Measurements from ENCODE around the gene CCDC136.

CCDC136 gene

DNA sequence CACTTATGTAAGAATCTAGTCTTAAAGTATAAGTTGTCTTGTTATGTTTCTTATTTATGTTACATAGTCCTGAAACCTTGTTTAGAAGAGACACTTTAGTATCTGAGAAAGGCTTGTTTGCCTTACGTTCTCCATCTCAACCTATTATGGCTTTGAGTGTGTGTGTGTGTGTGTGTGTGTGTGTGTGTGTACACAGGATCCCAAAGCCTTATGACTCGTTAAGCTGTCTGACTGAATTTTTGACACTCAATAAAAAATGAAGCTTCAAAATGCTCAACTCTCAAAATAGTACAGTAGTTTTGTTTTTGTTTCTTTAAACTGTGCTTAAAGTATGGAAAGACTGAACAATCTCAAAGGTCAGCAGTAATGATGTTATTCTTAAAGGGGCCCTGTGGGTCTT lies 34.6 kb upstream of the CCDC136 start:
- H3K9ac ChIP-seq (ENCODE audit: low read length) = no peak overlapping the region
- no peak overlapping the region for H3K4me3 ChIP-seq (ENCODE audit: low read depth, low read length, poor library complexity, severe bottlenecking)
- no peaks in the 10 kb centered on the region for H3K9me3 ChIP-seq (ENCODE audit: low read length)
- H3K4me2 ChIP-seq (ENCODE audit: low read length) = no peak overlapping the region
- H3K79me2 ChIP-seq (ENCODE audit: insufficient read depth, low read length) = no peaks in the 10 kb centered on the region
- peaks cover 98% of the 10 kb centered on the region for H3K36me3 ChIP-seq (ENCODE audit: insufficient read depth, low read length)
- no peaks in the 10 kb centered on the region for H4K20me1 ChIP-seq (ENCODE audit: insufficient read depth, low read length)
- no peak for TF ChIP-seq EZH2 (IDR thresholded peaks at IDR 0.05; ENCODE audit: borderline replicate concordance, low read length)
- TF ChIP-seq, protein P1, sequence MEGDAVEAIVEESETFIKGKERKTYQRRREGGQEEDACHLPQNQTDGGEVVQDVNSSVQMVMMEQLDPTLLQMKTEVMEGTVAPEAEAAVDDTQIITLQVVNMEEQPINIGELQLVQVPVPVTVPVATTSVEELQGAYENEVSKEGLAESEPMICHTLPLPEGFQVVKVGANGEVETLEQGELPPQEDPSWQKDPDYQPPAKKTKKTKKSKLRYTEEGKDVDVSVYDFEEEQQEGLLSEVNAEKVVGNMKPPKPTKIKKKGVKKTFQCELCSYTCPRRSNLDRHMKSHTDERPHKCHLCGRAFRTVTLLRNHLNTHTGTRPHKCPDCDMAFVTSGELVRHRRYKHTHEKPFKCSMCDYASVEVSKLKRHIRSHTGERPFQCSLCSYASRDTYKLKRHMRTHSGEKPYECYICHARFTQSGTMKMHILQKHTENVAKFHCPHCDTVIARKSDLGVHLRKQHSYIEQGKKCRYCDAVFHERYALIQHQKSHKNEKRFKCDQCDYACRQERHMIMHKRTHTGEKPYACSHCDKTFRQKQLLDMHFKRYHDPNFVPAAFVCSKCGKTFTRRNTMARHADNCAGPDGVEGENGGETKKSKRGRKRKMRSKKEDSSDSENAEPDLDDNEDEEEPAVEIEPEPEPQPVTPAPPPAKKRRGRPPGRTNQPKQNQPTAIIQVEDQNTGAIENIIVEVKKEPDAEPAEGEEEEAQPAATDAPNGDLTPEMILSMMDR (IDR thresholded peaks at IDR 0.05; ENCODE audit: low read length) = no peak
- H3F3A ChIP-seq (ENCODE audit: insufficient read depth, low read length) = no peaks in the 10 kb centered on the region
- no peaks in the 10 kb centered on the region for H3K9me2 ChIP-seq (ENCODE audit: low read depth, low read length)
- H3K4me1 ChIP-seq (ENCODE audit: insufficient read depth, low read length, severe bottlenecking) = no peaks in the 10 kb centered on the region
- H3K27ac ChIP-seq (ENCODE audit: low read depth, low read length, poor library complexity, severe bottlenecking) = no peak overlapping the region
- H2AFZ ChIP-seq (ENCODE audit: low read length) = no peak overlapping the region
- H3K27me3 ChIP-seq (ENCODE audit: insufficient read depth, low read length) = no peaks in the 10 kb centered on the region

DNA sequence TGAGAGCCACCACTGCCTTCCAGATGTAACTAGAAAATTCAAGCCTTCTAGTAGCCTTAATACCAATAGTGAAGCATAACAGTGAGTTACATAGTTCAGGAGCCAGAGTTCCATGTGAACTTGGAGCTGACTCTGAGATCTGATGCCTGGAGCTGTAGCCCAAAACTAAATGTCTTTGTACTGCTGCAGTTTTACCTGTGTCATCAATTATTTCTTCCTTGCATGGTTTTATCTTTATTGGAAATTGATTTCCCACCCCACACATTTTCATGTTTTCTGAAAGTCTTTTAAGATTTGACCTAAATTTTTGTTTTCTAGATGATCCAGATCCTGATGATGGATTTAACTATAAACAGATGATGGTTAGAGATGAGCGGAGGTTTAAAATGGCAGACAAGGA lies 33.2 kb upstream of the CCDC136 start:
- H3K36me3 ChIP-seq (ENCODE audit: insufficient read depth, low read length) = peaks cover 95% of the 10 kb centered on the region
- no peak overlapping the region for H3K27ac ChIP-seq (ENCODE audit: low read depth, low read length, poor library complexity, severe bottlenecking)
- no peaks in the 10 kb centered on the region for H3K9me3 ChIP-seq (ENCODE audit: low read length)
- H4K20me1 ChIP-seq (ENCODE audit: insufficient read depth, low read length) = no peaks in the 10 kb centered on the region
- no peaks in the 10 kb centered on the region for H3F3A ChIP-seq (ENCODE audit: insufficient read depth, low read length)
- H3K79me2 ChIP-seq (ENCODE audit: insufficient read depth, low read length) = no peaks in the 10 kb centered on the region
- H3K9me2 ChIP-seq (ENCODE audit: low read depth, low read length) = no peaks in the 10 kb centered on the region
- H3K4me2 ChIP-seq (ENCODE audit: low read length) = no peak overlapping the region
- H3K4me1 ChIP-seq (ENCODE audit: insufficient read depth, low read length, severe bottlenecking) = no peaks in the 10 kb centered on the region
- TF ChIP-seq EZH2 (IDR thresholded peaks at IDR 0.05; ENCODE audit: borderline replicate concordance, low read length) = no peak
- TF ChIP-seq, protein P1 (IDR thresholded peaks at IDR 0.05; ENCODE audit: low read length) = no peak
- no peak overlapping the region for H2AFZ ChIP-seq (ENCODE audit: low read length)
- H3K27me3 ChIP-seq (ENCODE audit: insufficient read depth, low read length) = no peaks in the 10 kb centered on the region
- no peak overlapping the region for H3K4me3 ChIP-seq (ENCODE audit: low read depth, low read length, poor library complexity, severe bottlenecking)
- H3K9ac ChIP-seq (ENCODE audit: low read length) = no peak overlapping the region

DNA sequence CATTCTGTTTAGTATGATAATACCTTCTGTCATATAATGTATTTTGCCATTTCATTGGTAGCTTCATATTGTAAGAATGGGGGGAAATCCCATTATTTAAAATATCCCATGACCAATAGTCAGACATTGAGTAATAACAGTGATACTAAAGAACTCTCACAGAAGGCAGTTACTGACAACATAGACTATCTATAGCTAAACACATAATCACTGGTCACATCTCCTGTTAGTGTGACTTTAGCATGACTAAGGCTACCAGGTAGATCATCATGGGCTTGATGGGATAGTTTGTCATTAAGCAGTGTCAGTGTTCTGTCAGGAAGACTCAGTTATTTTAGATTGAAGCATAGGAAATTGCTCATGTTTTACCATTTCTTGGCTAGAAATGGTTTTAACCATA lies 32.5 kb upstream of the CCDC136 start:
- Histone ChIP-seq H3K36me3 (ENCODE audit: insufficient read depth, low read length) (peaks cover 95% of the 10 kb centered on the region), H3K4me3 (ENCODE audit: low read depth, low read length, poor library complexity, severe bottlenecking) (no peak overlapping the region), H3K4me1 (ENCODE audit: insufficient read depth, low read length, severe bottlenecking) (no peaks in the 10 kb centered on the region), H3K79me2 (ENCODE audit: insufficient read depth, low read length) (no peaks in the 10 kb centered on the region), H3K27me3 (ENCODE audit: insufficient read depth, low read length) (no peaks in the 10 kb centered on the region), H3K9me2 (ENCODE audit: low read depth, low read length) (no peaks in the 10 kb centered on the region), H2AFZ (ENCODE audit: low read length) (no peak overlapping the region), H3F3A (ENCODE audit: insufficient read depth, low read length) (no peaks in the 10 kb centered on the region), H3K9me3 (ENCODE audit: low read length) (no peaks in the 10 kb centered on the region), H3K4me2 (ENCODE audit: low read length) (no peak overlapping the region), H3K27ac (ENCODE audit: low read depth, low read length, poor library complexity, severe bottlenecking) (no peak overlapping the region), H3K9ac (ENCODE audit: low read length) (no peak overlapping the region), H4K20me1 (ENCODE audit: insufficient read depth, low read length) (no peaks in the 10 kb centered on the region)
- TF ChIP-seq EZH2 (IDR thresholded peaks at IDR 0.05; ENCODE audit: borderline replicate concordance, low read length) = no peak
- TF ChIP-seq, protein P1 (IDR thresholded peaks at IDR 0.05; ENCODE audit: low read length) = no peak

Data from OCI-LY1 (cell line).